ENCODE measurements around the gene FAM118A.
A peak's percentile ranks its signal among the peaks of the same experiment; 100 is the strongest.
"Not testable (repeated sequence)": the region's sequence is repeated elsewhere in the genome, so short reads cannot be mapped to it uniquely, and the experiment has no call there.

The FAM118A gene

DNA sequence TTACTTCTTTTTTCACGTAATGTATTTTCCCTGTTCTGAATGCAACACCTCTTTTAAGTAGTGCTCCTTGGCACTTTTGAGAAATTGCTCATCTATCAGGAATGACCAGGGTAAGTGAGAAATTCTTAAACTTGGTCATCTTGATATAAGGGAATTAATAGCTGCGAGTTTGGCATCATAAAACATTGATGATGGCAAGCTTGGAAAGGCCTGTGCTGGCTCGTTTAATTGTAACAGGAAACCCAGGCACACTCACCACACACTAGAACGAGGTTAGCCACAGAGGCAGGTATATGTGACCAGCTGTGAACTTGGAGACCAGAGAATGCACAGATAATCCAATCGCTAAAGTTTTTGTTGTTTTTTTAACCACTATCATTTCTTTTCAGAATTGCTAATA, 24.3 kb downstream of the FAM118A start:
- DNase-seq = peak; percentile 46

- DNase-seq = peak; percentile 95
These were observed 24.8 kb downstream of the FAM118A start for GRCh38 chr22:45334528-45334927.

- DNase-seq = peak; percentile 73
These were observed 25.5 kb downstream of the FAM118A start for GRCh38 chr22:45335021-45335818.

GRCh38 chr22:45335854-45336522, 26.3 kb downstream of the FAM118A start:
- DNase-seq = no peak

DNA sequence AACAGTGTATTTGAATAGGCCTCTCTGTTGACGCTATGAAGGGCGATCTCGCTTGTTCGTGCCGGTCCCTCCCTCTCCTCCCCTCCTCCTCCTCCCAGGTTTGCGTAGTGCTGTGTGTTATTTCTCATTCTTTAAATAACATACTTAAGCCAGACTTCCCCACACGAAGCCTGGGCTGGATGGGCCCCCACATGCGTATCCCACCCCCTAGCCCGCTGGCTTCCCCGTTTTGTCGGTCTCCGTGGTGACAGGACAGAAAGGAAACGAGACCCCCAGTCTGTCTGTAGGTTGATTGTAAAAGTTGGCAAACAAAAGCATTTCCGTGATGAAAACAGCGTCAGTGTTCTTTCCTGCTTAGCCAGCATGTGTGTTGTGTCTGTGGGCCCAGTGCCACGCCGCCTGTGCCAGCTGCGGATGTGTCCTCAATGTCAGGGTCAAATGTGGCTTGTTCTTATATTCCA, 27.3 kb downstream of the FAM118A start:
- DNase-seq = peak; percentile 74

- no peak for DNase-seq
These were observed 27.8 kb downstream of the FAM118A start for GRCh38 chr22:45337536-45337935.

DNA sequence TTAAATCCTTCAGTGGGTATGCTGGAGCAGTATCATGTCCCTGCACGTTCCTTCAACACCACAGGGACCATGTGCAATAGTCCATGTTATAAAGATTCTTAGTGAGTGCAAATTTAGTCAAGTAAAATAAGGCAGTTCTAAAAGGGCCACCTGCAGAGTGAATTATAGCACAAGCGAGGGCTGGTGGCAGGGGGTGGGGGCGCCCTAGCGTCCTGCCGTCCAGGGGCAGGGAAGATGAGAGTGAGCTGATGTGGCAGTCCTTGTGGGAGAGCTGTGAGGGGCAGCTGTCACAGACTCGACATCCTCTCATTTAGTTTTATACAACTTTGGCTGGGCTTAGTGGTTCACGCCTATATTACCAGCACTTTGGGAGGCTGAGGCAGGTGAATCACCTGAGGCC, 29.1 kb downstream of the FAM118A start:
- DNase-seq = no peak

GRCh38 chr22:45340323-45340722, 30.6 kb downstream of the FAM118A start:
- DNase-seq = no peak

DNA sequence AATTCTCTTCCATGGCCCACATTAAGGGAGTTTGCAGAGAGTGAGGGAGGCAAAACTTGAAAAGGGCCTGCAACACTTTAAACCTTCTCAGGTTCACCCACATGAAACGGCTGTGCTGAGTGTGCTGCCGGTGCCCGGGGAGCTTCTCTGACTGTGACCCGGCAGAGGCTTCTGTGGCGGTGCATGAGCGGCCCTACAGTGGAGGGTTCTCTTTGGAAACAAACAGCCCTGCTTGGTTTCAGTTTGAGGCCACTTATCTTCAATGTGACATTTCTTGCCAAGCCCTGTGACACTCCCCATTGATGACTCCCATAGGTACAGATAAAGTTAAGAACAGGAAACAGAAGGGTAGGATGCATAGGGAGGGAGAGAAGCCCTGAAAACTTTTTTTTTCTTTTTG, 31.8 kb downstream of the FAM118A start:
- DNase-seq = no peak

DNA sequence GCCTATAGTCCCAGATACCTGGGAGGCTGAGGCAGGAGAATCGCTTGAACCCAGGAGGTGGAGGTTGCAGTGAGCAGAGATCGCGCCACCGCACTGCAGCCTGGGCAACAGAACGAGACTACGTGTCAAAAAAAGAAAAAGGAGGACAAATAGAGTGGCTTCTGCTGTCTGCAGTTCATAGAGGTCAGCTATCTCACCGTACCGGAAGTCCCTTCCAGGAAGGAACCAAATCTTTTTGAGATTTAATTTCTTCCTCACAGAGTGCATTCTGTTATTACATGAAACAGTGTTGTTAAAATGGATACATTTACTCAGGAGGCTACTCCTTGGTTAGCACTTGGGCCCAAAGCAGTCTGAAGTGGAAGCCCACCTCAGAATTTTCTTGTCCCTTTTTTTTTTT, 33.4 kb downstream of the FAM118A start:
- no peak for DNase-seq

- no peak for DNase-seq
These were observed 34.6 kb downstream of the FAM118A start for GRCh38 chr22:45344334-45344733.

GRCh38 chr22:45349916-45350315, 40.2 kb downstream of the FAM118A start:
- no peak for DNase-seq

DNA sequence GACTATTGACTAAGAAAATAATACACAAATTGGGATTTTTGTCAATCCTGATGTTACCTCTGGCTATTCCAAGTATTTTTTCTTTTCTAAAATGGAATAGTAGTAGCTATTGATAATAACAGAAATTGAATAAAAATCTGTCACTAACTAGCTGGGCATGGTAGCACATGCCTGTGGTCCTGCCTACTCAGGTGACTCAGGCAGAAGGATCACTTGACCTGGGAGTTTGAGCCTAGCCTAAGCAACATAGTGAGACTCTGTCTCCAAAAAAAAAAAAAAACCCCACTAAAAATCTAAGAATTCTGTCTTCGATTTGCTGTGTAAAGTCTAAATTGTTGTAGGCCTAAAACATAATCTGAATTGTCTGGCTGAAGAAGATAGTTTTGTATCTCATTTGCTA, 42.2 kb downstream of the FAM118A start:
- no peak for DNase-seq

DNA sequence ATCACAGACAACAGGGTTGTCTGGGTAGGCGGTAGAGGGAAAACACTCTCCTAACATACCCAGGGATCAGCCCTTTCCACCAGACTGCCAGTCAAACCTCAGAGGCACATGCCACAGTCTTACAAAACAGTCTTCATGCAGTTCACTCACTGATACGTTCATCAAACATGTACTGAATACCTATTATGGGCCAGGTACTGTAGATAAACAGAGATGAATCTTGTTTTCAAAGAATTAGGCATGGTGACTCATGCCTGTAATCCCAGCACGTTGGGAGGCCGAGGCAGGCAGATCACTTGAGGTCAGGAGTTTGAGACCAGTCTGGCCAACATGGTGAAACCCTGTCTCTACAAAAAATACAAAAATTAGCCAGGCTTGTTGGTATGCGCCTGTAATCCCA, 43.0 kb downstream of the FAM118A start:
- DNase-seq = not testable (repeated sequence)

GRCh38 chr22:45353786-45354185, 44.1 kb downstream of the FAM118A start:
- no peak for DNase-seq

GRCh38 chr22:45357490-45357889, 47.8 kb downstream of the FAM118A start:
- DNase-seq = no peak

DNA sequence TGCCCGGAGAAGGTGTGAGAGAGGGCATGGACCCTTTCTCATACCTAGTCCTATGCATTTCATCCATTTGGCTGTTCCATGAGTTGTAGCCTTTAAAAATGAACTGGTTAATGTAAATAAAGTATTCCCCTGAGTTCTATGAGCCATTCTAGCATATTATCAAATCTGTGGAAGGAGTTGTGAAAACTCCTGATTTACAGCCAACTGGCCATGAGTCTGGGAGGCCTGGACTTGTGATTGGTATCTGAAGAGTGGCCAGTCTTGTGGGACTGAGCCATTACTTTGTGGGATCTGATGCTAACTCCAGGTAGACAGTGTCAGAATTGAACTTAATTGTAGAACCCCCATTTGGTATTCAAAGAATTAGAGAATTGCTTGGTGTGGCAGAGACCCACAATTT, 48.4 kb downstream of the FAM118A start:
- DNase-seq = no peak

DNA sequence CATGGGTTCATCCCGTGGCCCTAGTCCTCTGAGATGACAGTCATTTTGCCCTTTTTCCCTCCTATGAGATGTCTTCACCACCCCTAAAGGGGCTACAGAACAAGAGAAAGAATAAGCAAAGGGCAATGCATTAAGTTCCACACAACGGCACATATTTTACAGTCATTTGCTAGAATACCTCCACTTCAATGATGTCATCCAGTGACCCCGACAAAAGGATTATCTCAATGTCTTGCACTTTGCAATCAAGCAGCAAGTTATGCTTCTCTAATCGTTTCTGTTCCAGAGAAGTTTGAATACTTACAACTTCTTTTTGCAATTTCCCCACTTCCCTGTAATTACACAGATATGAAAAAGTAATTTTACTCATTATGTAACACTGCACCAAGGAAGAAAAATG, 49.9 kb downstream of the FAM118A start:
- no peak for DNase-seq

DNA sequence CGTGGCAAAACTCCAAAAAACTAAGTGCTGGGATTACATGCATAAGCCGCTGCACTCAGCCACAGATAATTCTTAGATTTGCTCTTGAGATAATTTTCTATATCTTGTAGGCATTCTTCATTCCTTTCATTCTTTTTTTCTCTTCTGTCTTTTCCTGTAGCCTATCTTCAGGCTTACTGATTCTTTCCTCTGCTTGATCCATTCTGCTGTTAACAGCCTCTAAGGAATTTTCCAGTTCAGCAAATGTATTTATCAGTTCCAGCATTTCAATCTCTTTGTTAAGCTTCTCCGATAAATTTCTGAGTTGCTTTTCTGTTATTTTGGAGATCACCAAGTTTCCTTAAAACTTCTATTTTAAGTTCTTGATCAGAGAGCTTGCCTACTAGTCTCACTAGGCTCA, 57.0 kb downstream of the FAM118A start:
- no peak for DNase-seq

GRCh38 chr22:45373592-45373991, 63.9 kb downstream of the FAM118A start:
- not testable (repeated sequence) for DNase-seq

GRCh38 chr22:45376009-45376408, 66.3 kb downstream of the FAM118A start:
- no peak for DNase-seq

DNA sequence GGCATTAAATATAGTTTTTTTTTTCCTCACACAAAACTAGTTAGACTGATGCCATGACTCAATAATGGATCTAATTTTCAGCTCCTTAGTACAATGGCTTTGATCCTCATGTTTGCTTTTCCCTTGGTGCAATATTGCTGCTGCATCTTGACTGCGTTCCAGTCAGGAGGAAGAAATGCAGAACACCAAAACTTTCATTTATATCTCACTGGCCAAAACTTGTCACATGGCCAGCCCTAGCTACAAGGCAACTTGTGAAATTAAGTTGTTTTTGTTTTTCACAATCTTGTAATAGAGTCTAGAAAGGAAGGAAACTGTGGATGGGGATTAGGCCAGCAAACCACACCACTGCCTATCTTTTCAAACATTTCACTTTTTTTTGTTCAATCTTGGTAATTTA, 67.0 kb downstream of the FAM118A start:
- DNase-seq = no peak

DNA sequence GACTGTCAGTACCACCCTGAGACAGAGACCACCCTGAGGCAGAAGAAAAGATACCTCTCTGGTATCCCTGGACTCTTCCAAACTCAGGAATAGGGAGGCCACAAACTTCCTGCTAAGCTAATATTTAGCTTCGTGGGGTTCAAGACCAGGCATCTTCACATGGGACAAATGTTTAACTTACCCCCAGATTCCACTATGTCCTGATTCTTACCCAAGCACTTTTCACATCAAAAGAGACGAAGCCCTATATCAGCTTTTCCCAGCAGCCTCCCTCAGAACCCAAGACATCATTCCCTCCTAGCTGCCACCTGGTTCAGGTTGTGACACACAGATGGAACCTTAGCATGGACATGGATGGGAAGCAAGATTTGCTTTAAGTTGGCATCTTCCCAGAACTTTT, 71.6 kb downstream of the FAM118A start:
- no peak for DNase-seq

DNA sequence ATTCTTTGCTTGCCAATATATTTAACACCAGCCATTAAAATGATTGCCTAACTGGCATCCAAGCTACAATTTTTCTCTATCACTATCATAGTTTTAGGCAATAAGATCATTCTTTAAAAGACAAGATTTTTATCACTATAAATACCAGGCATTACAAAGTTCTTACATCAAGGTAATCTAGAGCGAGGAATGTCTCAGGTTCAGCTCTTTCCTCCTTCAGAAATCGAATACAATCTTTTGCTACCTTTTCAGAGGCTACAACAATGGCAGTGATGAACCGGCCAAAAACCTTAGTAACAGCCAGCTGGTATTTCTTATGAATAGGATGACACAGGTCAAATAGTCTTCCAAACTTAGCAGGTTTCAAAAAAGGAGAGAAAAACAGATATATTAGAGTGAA, 79.8 kb downstream of the FAM118A start:
- no peak for DNase-seq
